Epithelial cell of esophagus (primary cell): Measurements from ENCODE around the gene BET1.

ENCODE experiments used
- DNase-seq: peaks from one replicate; pipeline ENCODE4 v3.0.0; 2010; ENCODE audit warnings: low read depth
- H3K4me3 ChIP-seq: 2 replicates; pipeline ENCODE4 v1.5.1; 2011; ENCODE audit warnings: mild to moderate bottlenecking, low read length, control low read depth
- CTCF ChIP-seq: IDR thresholded peaks from 2 replicates; pipeline ENCODE4 v1.5.1; 2011; ENCODE audit warnings: low read depth, mild to moderate bottlenecking, low read length, control low read depth, inconsistent platforms; ENCODE audit not compliant: insufficient read depth; ENCODE audit errors: missing control alignments

BET1 gene

DNA sequence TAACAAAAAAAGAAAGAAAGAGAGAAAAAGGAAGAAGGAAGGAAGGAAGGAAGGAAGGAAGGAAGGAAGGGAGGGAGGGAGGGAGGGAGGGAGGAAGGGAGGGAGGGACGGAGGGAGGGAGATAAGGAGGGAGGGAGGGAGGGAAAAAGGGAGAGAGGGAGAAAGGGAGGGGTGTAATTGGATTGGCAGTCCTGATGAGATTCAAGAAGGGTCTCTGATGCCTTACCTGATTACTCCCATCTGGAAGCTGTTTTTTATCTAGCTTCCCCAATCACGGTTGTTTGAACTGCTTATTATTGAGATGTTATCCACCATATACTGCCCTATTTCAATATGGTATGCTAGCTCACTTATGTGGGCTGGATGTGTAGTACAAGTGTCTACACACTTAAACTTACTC lies 55.3 kb downstream of the BET1 start:
- no peak overlapping the region for H3K4me3 ChIP-seq
- no peak for DNase-seq
- TF ChIP-seq CTCF = no peak

- H3K4me3 ChIP-seq = no peak overlapping the region
- TF ChIP-seq CTCF = no peak
- DNase-seq = no peak
Observed at GRCh38 chr7:93948106-93948505, 56.0 kb downstream of the BET1 start.

GRCh38 chr7:93945756-93946535 lies 58.2 kb downstream of the BET1 start:
- no peak overlapping the region for H3K4me3 ChIP-seq
- no peak for TF ChIP-seq CTCF
- DNase-seq = no peak

GRCh38 chr7:93945083-93945482 lies 59.1 kb downstream of the BET1 start:
- TF ChIP-seq CTCF = no peak
- no peak for DNase-seq
- no peak overlapping the region for H3K4me3 ChIP-seq

DNA sequence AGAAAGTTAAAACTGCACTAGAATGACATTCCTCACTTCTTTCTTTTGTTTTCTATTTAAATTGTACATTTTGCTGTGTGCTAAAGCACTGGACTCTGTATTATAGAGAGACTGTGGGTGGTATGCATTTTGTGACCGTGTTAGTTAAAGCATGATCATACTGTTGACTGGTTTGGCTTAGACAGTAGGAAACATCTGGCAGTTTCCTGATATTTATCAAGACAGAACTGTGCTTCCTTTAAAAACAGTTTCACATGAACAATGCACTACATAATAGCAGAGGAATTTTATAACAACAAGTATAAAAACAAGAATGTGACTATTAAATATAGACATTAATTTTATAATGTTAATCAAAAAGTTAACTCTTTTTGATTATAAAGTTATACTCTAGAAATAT lies 59.5 kb downstream of the BET1 start:
- no peak for DNase-seq
- TF ChIP-seq CTCF = no peak
- no peak overlapping the region for H3K4me3 ChIP-seq

DNA sequence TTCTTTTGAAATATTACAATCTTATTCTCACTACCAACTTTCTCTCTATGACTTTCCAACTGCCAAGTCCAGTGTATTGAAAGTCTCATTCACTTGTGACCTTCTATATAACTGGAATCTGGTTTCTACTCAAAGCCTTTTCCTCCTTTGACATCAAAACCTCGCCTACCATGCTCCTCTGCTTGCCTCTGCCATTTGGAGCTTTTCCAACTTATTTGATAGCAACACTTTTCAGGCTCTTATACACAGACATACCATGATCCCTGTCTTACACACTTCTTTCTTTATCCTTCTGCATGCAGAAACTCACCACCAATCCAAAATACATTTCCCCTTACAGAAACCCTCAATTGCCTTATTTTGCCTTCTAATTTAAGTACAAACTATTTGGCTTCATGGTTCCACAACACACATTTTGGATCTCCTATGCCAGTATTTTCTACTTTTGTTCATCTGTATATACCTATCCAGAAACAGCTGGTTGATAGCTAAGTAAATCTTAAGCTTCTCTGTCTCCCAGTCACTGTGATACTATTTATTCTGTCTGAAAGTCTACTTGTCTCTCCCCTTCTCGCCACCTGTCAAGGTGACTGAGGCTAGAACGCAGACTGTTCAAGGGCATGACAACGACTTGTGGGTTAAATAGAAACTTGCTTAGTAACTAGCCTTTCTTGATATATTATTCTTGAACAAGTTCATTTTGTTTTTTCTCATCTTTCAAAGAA lies 60.2 kb downstream of the BET1 start:
- no peak overlapping the region for H3K4me3 ChIP-seq
- no peak for DNase-seq
- no peak for TF ChIP-seq CTCF
